Cardiac muscle cell (in vitro differentiated cells and primary cell): Measurements from ENCODE around the gene OR2A14. TPM values are rescaled to one million over a fixed set of nuclear protein-coding genes. Genes with fewer than 3 reads are reported as not detected.
"Not testable (repeated sequence)": the region's sequence is repeated elsewhere in the genome, so short reads cannot be mapped to it uniquely, and the experiment has no call there.

Experiments used
- DNase-seq, 2 donors: peaks; one replicate each; pipeline versions ENCODE4 v3.0.0 to v3.0.0-alpha.2; 2010 to 2017; ENCODE audit warnings: low read depth in 1 of 2, low spot score in 1 of 2
- H3K27ac ChIP-seq: fragments of 200-600 bp; sonication (generic); 2 replicates; pipeline ENCODE4 v1.5.1; 2016
- H3K27me3 ChIP-seq: fragments of 200-600 bp; sonication (generic); 2 replicates; pipeline ENCODE4 v1.6.0; 2016; ENCODE audit warnings: control low read depth
- H3K36me3 ChIP-seq: fragments of 200-600 bp; sonication (generic); 2 replicates; pipeline ENCODE4 v1.5.1; 2016; ENCODE audit warnings: control low read depth
- H3K4me1 ChIP-seq: fragments of 200-600 bp; sonication (generic); 2 replicates; pipeline ENCODE4 v1.8.1; 2017; ENCODE audit warnings: low read depth, mild to moderate bottlenecking, mixed run types
- H3K4me3 ChIP-seq: fragments of 200-600 bp; sonication (generic); 2 replicates; pipeline ENCODE4 v1.5.1; 2016; ENCODE audit warnings: mild to moderate bottlenecking
- H3K9me3 ChIP-seq: fragments of 200-600 bp; sonication (generic); 2 replicates; pipeline ENCODE4 v1.5.1; 2017; ENCODE audit warnings: low read depth, mild to moderate bottlenecking, control low read depth
- polyA plus RNA-seq: library from polyadenylated mRNA; unstranded; fragments of >200 nt; fragmentation: Nextera tagmentation; extraction: Ambion mirVana; gene quantifications from 2 replicates; pipeline ENCODE4 v1.2.1, GENCODE V29; 2016
- total RNA-seq: library from RNA; depleted of rRNA; stranded (reverse); fragments of >200 nt; gene quantifications from 2 replicates; pipeline ENCODE4 v1.2.3, GENCODE V29; 2016
- TF ChIP-seq, protein P1 (sequence below): IDR thresholded peaks from 2 replicates; pipeline ENCODE4 v1.5.1; 2012; ENCODE audit warnings: low read depth, mild to moderate bottlenecking, low read length

OR2A14 gene
- total and polyA plus RNA-seq, 2 experiments from 2014 or later = not detected

- not testable (repeated sequence) for H3K27me3 ChIP-seq, H3K27ac ChIP-seq, H3K36me3 ChIP-seq, H3K4me3 ChIP-seq, H3K9me3 ChIP-seq
- TF ChIP-seq, protein P1, sequence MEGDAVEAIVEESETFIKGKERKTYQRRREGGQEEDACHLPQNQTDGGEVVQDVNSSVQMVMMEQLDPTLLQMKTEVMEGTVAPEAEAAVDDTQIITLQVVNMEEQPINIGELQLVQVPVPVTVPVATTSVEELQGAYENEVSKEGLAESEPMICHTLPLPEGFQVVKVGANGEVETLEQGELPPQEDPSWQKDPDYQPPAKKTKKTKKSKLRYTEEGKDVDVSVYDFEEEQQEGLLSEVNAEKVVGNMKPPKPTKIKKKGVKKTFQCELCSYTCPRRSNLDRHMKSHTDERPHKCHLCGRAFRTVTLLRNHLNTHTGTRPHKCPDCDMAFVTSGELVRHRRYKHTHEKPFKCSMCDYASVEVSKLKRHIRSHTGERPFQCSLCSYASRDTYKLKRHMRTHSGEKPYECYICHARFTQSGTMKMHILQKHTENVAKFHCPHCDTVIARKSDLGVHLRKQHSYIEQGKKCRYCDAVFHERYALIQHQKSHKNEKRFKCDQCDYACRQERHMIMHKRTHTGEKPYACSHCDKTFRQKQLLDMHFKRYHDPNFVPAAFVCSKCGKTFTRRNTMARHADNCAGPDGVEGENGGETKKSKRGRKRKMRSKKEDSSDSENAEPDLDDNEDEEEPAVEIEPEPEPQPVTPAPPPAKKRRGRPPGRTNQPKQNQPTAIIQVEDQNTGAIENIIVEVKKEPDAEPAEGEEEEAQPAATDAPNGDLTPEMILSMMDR = peak; percentile 44
- H3K4me1 ChIP-seq = peaks cover 16% of the 10 kb centered on the region
- DNase-seq = peak; percentile 22 to 46
Measured at GRCh38 chr7:144178380-144179164, 55.6 kb downstream of the OR2A14 start.

GRCh38 chr7:144179165-144179479 lies 56.1 kb downstream of the OR2A14 start:
- not testable (repeated sequence) for H3K27me3 ChIP-seq, H3K27ac ChIP-seq, H3K9me3 ChIP-seq, H3K4me3 ChIP-seq, DNase-seq, H3K36me3 ChIP-seq
- peaks cover 16% of the 10 kb centered on the region for H3K4me1 ChIP-seq

Other genes starting within 250 kb of the OR2A14 start
- 82.3 and 82.7 TPM in 2 replicates for gene TCAF1, start 221.0 kb upstream of the OR2A14 start, total RNA-seq
- 58.6 and 65.8 TPM in 2 replicates for gene TCAF1, start 221.0 kb upstream of the OR2A14 start, polyA plus RNA-seq
- not detected in 2 replicates for gene OR2F2, start 187.9 kb upstream of the OR2A14 start, total RNA-seq
- gene OR2F2, start 187.9 kb upstream of the OR2A14 start, polyA plus RNA-seq = not detected in 2 replicates
- gene OR2F1, start 168.3 kb upstream of the OR2A14 start, total RNA-seq = not detected in 2 replicates
- not detected in 2 replicates for gene OR2F1, start 168.3 kb upstream of the OR2A14 start, polyA plus RNA-seq
- not detected in 2 replicates for gene OR6B1, start 122.9 kb upstream of the OR2A14 start, total RNA-seq
- gene OR6B1, start 122.9 kb upstream of the OR2A14 start, polyA plus RNA-seq = not detected in 2 replicates
- not detected in 2 replicates for gene OR2A5, start 74.2 kb upstream of the OR2A14 start, total RNA-seq
- gene OR2A5, start 74.2 kb upstream of the OR2A14 start, polyA plus RNA-seq = not detected in 2 replicates
- not detected in 2 replicates for gene OR2A25, start 53.4 kb upstream of the OR2A14 start, total RNA-seq
- not detected in 2 replicates for gene OR2A25, start 53.4 kb upstream of the OR2A14 start, polyA plus RNA-seq
- not detected in 2 replicates for gene OR2A12, start 36.9 kb upstream of the OR2A14 start, total RNA-seq
- gene OR2A12, start 36.9 kb upstream of the OR2A14 start, polyA plus RNA-seq = not detected in 2 replicates
- gene OR2A2, start 13.6 kb upstream of the OR2A14 start, total RNA-seq = not detected in 2 replicates
- gene OR2A2, start 13.6 kb upstream of the OR2A14 start, polyA plus RNA-seq = not detected in 2 replicates
- not detected in 2 replicates for gene CTAGE4, start 60.3 kb downstream of the OR2A14 start, total RNA-seq
- gene CTAGE4, start 60.3 kb downstream of the OR2A14 start, polyA plus RNA-seq = 0.21 TPM in 1 of 2 replicates, not detected in the other
- 0.35 and 1.7 TPM in 2 replicates for gene ARHGEF35, start 72.7 kb downstream of the OR2A14 start, total RNA-seq
- gene ARHGEF35, start 72.7 kb downstream of the OR2A14 start, polyA plus RNA-seq = 0.93 and 1.8 TPM in 2 replicates
- not detected in 2 replicates for gene OR2A42, start 116.4 kb downstream of the OR2A14 start, total RNA-seq
- not detected in 2 replicates for gene OR2A42, start 116.4 kb downstream of the OR2A14 start, polyA plus RNA-seq
- 0.18 TPM in 1 of 2 replicates, not detected in the other for gene OR2A7, start 141.6 kb downstream of the OR2A14 start, total RNA-seq
- 0.59 TPM in 1 of 2 replicates, not detected in the other for gene OR2A7, start 141.6 kb downstream of the OR2A14 start, polyA plus RNA-seq
- not detected in 2 replicates for gene CTAGE8, start 146.1 kb downstream of the OR2A14 start, total RNA-seq
- gene CTAGE8, start 146.1 kb downstream of the OR2A14 start, polyA plus RNA-seq = 0.21 TPM in 1 of 2 replicates, not detected in the other
- not detected in 2 replicates for gene OR2A1, start 189.2 kb downstream of the OR2A14 start, total RNA-seq
- gene OR2A1, start 189.2 kb downstream of the OR2A14 start, polyA plus RNA-seq = not detected in 2 replicates
- gene ARHGEF5, start 232.2 kb downstream of the OR2A14 start, total RNA-seq = 0.95 and 1.3 TPM in 2 replicates
- 1.00 and 1.2 TPM in 2 replicates for gene ARHGEF5, start 232.2 kb downstream of the OR2A14 start, polyA plus RNA-seq